HG03064 (cell line): ENCODE measurements around the gene ULBP3.
"Not testable (repeated sequence)": the region's sequence is repeated elsewhere in the genome, so short reads cannot be mapped to it uniquely, and the experiment has no call there.

Source experiments
- ATAC-seq: cut with Tn5 transposase; IDR thresholded peaks from one replicate; pipeline ENCODE4 v1.9.1; 2021; ENCODE audit warnings: low read depth; ENCODE audit not compliant: unreplicated experiment

Gene ULBP3

DNA sequence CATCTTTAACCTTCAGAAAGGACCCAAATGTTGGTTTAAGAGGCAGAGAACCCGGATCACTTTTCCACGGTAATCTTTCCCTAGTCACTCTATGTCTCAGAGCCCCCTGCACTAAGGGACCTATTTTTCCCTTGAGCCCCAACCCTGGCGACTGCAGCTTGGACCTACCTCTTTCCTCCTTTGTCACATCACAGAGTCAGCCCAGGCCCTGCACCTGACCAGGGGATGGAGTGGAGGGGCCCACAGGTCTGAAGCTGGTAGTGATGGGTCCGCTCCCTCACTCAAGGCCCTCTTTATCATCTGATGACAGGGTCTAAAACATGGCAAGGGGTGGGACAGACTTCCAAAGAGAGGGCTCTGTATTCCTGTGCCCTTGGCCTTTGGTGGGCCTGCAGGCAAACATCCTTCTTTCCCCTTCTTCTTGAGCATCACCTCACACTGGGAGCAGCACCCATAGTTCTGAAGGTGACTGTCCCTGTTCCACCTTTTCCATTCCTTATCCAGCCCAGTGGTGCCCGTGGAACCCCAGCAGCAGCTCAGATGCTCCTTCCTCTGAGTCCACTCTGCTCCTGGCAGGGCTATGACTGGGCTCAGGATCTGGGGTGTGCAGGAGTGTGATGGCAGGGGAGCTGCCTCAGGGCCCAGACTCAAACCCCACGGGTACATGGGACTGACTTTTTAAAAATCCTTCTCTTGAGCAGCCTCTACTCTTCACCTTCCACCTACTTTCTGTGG lies 49.9 kb downstream of the ULBP3 start:
- ATAC-seq, result no peak

GRCh38 chr6:150017186-150017521 lies 51.8 kb downstream of the ULBP3 start:
- peak; percentile 18 for ATAC-seq

- peak; percentile 77 for ATAC-seq
These were observed 52.4 kb downstream of the ULBP3 start for GRCh38 chr6:150016324-150017185.

DNA sequence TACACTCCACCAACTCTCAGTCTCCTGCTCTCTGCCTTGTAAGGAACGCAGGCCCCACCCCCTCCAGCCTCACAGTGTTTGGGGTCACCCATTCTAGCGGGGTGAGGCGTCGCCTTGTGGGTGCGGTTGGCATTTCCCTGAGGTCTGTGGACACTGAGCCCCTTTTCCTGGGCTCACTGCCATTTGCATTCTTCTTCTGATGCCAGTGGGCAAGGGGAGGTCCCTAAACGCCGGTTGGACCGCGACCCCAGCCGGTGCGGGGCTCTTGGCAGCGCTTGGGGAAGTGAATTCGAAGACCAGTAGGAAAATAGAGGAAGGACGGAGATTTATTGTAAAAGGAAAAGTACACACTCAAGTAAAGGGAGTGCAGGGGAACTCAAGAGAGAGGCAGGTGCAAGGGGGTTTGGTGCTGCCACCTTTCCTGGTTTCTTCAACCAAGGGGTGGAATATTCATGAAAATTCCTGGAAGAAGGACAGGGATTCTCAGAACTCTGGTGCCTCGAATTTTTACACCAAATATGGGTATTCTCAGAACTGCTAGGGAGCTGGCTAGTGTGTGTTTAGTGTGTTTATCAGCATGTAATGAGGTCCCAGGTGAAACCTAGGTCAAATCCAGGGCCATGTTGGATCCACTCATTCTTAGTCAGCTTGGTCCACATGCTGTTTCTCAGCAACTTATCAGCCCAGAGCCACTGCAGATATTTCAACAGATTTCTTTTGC lies 53.5 kb downstream of the ULBP3 start:
- not testable (repeated sequence) for ATAC-seq

- ATAC-seq, result not testable (repeated sequence)
These were observed 54.2 kb downstream of the ULBP3 start for GRCh38 chr6:150014623-150015280.

- ATAC-seq, result not testable (repeated sequence)
These were observed 54.9 kb downstream of the ULBP3 start for GRCh38 chr6:150013785-150014622.

- not testable (repeated sequence) for ATAC-seq
These were observed 55.8 kb downstream of the ULBP3 start for GRCh38 chr6:150012846-150013784.
